Breast epithelium (tissue), 3 donors: ENCODE measurements around the gene DDX54.

Experiments
- CTCF ChIP-seq, 3 donors: fragments of 450-650 bp; IDR thresholded peaks; one replicate each; pipeline ENCODE4 v1.5.1; 2016 to 2017; ENCODE audit warnings: antibody characterized with exemption in 3 of 3, mild to moderate bottlenecking in 3 of 3, moderate library complexity in 3 of 3
- POLR2A ChIP-seq: fragments of 450-650 bp; IDR thresholded peaks from one replicate; pipeline ENCODE4 v1.6.1; 2016; ENCODE audit warnings: antibody characterized with exemption, mild to moderate bottlenecking, moderate library complexity
- POLR2AphosphoS5 ChIP-seq, 3 donors: sonication (generic); formaldehyde crosslinking; IDR thresholded peaks; one replicate each; pipeline ENCODE4 v1.6.1; 2017; ENCODE audit warnings: antibody characterized with exemption in 3 of 3

GRCh38 chr12:113232089-113232839, 47.0 kb upstream of the DDX54 start:
- TF ChIP-seq CTCF (IDR thresholded peaks at IDR 0.05) = no peak
- TF ChIP-seq POLR2A = no peak
- TF ChIP-seq POLR2AphosphoS5 (IDR thresholded peaks at IDR 0.05) = no peak
